HG03354 (cell line): Measurements from ENCODE around the gene RAPGEF5.

Source experiments
- ATAC-seq: cut with Tn5 transposase; IDR thresholded peaks from one replicate; pipeline ENCODE4 v1.9.1; 2021; ENCODE audit warnings: mild to moderate bottlenecking; ENCODE audit not compliant: unreplicated experiment, poor library complexity, severe bottlenecking

Gene RAPGEF5

DNA sequence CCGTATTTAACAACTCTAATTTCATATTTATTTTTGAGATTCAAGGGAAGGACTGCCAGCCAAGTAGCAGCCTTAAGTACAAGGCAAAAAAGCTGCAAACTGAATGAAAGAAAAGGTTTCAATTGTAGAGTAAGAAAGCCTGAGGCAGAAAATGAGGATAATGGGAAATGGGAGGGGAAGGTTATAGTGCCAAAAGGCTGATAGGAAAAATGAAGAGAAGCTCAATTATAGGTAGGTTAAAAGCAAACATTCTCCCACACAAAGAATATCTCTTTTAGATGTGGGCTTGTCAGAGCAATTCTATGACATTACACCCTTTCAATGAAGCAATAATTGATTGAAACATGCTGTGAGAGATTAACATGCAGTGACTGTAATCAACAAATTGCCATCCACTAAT lies 175.3 kb downstream of the RAPGEF5 start:
- no peak for ATAC-seq

DNA sequence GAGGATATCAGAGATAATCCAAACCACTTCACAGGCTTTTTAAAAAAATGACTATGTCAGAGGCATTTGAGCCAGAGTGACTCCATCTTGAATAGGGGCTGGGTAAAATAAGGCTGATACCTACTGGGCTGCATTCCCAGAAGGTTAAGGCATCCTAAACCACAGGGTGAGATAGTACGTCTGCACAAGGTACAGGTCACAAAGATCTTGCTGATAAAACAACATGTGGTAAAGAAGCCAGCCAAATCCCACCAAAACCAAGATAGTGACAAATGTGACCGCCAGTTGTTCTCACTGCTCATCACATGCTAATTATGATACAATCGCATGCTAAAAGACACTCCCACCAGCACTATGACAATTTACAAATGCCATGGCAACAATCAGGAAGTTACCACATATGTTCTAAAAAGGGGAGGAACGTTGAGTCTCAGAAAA lies 177.5 kb downstream of the RAPGEF5 start:
- ATAC-seq: no peak

DNA sequence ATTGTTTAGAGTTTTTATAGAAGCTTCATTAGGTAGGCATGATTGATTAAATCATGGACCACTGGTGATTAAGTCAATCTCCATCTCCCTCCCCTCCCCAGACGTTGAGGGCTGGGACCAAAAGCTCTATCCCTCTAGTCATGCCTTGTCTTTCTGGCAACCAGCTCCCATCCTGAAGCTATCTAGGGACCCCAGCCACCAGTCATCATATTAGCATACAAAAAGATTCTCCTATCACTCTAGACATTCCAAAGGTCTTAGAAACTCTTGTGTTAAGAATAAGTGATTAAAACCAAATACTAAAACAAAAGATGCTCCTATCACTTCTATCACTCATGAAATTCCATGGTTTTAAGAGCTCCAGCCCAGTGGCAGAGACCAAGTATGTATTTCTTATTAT lies 178.2 kb downstream of the RAPGEF5 start:
- ATAC-seq: no peak

DNA sequence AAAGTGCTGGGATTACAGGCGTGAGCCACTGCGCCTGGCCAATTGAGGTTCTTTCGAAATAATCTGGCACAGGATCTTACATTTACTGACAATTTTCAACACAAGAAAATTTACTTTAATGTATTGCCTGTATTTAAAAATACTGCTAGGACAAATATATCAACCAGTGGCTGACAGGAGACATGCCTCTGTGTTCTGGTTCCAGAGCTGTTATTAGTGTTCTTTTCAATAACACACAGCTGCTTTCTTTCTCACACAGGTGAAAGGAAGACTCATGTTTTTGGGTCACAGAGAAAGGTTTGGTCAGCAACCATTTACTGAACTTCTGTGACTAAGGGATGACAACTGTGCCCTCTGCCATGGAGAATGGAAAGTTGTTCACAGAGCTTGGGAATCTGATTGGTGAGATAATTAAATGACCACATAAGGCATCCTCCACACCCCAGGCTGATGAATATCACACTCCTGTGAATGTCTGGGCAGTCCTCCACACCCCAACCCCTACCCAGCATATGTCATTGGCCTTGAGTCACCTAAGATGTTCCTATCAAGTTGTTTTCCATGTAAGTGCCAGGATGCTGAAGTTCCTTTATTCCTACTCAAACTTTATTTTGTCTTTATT lies 180.1 kb downstream of the RAPGEF5 start:
- no peak for ATAC-seq

DNA sequence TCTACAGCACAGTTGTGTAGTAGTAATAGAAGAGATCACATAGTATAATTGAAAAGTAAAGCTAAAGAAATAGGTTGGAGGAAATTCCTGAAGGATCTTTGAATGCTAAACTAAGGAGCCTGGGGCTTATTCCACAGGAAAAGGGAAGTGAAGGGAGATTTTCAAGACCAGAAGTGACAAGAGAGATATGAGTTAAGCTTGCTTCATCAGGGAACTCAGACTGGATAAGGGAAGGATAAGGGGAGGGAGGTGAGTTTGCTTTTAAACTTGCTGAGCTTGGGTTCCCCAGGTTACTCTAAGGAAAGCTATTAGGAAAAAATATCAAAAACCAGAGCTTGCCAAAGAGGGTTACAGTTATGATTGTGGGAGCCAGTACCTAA lies 182.4 kb downstream of the RAPGEF5 start:
- no peak for ATAC-seq

DNA sequence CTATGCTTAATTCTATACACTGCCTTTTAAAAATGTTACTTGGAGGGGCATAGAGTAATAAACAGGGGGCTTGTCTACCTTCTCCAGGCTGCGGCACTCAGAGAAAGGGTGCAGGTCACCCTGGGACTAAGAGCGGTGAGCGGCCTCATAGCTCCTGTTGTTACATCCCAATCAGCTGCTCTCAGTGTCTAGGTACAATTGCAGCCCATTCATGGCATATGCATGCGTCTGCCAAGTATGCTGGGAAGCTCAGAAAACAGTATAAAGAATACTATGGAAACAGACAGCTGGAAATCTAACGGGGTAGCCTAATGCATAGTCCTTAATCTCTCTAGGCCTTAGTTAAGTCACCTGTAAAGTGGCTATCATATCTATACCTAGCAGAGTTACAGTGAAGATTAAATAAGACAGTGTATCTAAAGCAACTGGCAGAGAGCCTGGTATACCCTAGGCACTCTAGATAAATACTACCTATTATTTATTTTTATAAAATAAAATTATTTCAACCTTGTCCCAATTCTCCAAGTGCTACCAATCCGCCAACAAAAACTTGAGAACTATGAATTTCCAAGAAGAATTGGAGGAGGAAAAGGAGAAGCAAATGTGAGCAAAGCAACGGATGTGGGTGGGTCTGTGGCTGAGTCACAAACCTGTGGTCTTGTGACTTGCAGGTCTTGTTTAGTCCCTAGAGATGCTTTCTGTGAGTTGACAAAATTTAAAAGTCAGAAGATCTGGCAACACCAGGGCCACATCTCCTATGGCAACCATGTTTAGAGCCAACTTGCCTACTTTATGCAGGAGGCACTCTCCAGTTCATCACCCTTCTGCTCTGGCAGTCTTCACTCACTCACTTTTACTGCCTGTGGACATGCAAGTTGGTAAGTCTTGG lies 183.0 kb downstream of the RAPGEF5 start:
- peak; percentile 96 for ATAC-seq

DNA sequence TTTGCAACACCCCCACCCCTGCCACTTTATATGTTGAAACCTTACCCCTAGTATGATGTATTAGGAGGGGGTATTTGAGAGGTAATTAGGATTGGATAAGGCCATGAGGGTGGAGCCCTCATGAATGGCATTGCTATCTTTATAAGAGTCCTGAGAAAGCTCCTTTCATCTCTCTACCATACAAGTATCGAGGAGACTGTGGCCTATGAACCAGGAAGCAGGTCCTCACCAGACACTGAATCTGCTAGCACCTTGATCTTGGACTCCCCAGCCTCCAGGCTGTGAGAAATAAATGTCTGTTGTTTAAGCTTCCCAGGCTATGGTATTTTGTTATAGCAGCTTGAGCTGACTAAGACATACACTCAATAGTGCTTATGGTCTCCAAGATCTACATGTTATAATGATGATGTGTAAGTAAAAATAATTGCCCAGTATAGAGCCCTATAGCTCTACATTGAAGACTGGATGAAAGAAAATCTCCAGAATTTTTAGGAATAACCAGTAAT lies 188.8 kb downstream of the RAPGEF5 start:
- ATAC-seq: no peak

DNA sequence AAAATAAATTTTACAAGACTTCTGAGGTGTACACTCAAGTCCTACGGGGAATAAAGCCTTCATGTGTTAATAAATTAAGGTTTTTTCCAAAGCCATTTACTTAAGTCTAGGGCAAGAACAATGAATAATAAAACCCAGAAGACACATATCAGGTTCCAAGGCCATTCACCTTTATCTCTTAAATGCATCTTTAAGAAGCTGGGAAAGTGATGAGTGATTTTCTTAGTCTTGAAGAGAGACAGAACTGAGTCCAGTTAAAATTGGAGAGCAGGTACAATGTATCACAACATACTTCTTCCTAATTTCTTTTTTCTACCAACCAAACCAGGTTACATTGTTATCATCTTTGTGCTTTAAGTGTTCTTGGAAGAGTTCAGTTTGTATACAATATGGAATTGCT lies 189.5 kb downstream of the RAPGEF5 start:
- ATAC-seq: no peak

DNA sequence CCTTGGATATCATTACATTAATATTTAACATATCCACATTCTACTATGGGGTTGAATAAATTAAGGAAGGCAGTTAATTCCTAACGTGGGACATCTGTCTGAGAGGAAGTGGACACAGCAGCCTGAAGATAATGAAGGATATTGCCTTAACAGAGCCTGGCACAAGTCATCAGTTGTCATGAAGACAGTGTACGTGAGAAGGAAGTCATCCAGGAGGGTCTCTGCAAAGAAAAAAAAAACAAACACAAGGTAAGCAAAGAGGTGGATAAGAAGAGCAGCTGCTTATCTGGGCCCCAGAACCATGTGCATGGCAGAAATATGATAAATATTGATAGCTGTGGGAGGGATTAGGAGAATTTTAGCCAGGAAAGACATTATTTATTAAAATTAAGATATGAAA lies 190.0 kb downstream of the RAPGEF5 start:
- no peak for ATAC-seq

DNA sequence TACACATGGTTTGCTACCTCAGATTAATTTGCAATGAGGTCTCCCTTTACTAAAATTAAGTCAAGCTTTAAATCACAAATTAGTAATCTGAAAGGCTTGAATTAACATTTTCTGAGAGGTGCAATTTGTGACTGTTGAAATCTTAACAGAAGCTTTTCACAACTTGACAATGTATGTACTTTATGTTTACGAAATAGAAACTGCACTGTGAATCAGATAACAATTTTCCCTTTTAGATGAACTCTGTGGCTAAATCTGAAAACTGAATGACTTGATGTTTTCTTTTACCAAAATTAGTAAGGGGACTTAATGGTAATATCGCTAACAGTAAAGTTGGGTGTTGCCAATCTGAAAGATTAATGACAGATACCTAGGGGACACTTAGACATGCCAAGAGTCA lies 197.6 kb downstream of the RAPGEF5 start:
- ATAC-seq: no peak

DNA sequence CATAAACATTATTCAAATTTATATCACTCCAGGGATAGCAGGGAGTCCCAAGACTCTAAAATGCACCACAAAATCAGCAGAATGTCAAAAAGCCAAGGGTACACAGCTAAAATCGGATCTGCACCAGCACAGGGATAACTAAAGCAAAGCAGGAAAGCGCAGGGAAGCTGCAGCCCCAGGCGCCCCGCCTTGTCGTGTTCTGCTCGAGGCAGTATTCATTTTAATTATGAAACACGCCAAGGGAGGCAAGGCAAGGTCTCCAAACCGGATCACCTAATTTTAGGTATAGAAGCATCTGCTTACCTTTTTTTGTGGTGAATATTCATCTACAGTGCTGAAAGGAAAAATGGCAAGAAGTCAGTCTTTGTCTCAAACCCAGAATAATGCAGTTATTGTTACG lies 199.4 kb downstream of the RAPGEF5 start:
- no peak for ATAC-seq

DNA sequence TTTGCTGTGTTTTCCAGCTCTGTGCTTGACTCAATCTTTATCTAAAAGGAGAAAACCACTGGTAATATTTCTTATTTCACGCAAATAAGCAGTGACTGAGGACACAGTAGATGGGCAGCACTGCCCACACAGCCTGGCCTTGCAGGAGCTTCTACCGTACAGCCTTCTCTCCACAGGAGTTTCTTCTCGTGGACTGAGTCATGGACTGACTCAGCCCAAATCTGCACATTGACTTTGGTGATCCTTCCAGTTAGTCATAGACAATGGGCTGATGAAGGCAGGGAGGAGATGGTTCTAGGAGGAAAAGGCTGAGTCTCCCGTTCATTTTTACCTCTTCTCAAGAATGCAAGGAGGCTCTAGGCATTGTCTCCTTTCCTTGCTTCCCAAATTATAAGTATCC lies 200.7 kb downstream of the RAPGEF5 start:
- ATAC-seq: no peak

DNA sequence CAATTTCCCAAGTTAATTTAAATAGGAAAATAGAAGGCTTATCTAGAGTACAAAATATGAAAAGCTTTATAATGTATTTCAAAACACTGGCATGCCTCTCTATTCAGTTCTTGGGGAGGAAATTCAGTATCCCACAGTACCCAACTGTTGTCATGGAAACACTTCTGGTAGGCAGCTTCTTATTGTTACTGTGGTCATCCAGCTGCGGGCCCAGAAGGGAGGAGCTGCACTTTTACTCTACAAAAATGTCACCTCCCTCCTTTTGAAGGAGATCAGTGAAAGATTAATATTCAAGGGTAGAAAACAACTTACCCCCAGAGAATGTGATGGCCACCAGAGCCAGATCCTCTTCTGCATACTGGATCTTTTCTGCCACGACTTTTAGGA lies 202.8 kb downstream of the RAPGEF5 start:
- ATAC-seq: peak; percentile 58

DNA sequence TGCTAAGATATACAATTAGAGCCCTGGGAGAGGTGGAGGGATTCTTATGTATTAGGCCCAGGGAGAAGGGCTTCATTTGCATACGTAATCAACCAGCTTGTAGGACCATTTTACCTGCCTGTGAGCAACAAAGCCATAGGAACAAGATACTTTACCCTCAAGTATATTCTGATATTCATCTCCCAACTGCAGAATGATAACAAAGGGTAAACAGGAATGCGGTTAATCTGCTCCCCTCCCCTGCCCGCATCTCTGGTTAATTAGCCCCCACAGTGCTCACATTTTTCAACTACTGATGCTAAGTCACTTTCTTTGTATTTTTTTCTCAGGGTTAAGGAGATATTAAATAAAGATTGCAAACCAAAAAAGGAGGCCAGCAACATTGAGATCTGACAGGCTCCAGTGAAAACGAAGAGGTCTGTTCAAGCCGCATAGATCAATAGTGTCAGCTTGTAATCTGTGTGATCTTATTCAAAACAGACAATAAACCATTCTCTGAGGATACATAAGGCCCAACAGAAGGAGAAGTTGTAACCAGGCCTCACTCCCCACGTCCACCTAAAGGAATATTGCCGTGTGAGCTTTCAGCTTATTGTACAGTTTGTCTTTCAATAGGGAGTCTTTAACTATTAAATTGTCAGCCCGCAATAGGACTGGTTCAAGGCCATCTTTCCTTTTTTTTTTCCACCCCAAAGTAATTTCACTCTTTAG lies 203.4 kb downstream of the RAPGEF5 start:
- ATAC-seq: no peak

DNA sequence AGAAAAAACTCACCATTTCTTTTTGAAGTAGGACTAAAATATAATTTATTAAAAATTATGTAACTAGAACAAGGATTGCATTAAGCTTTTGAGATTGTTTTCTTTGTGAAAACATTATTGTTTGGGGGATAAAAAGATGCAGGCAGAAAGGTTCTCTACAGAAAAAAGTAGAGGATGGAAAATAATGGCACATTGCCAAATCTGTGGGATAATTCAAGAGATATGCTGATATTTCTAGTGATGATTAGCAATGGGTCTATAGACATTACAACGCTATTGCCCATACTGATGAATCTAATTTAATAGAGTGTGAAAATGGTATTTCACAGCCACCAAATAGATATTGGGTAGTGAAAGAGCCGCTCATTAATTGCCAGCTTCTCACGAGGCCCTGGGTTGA lies 204.3 kb downstream of the RAPGEF5 start:
- ATAC-seq: no peak

DNA sequence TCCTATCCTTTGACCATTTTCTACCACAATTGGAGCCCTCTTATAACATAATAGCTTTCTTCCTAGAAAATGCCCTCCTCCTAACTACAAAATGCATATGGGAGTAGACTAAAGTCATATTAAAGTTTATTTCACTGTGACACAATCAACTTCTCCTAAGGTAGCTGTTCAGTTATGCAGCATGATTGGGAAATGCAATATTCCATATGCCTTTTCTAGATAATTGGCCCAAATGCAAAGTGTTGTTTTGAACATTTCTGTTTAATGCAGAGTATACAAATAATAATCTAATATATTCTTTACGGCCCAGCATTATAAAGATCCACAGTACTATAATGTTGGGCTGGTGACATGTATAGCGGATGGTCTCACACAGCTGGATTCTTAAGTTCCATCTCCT lies 205.1 kb downstream of the RAPGEF5 start:
- no peak for ATAC-seq

DNA sequence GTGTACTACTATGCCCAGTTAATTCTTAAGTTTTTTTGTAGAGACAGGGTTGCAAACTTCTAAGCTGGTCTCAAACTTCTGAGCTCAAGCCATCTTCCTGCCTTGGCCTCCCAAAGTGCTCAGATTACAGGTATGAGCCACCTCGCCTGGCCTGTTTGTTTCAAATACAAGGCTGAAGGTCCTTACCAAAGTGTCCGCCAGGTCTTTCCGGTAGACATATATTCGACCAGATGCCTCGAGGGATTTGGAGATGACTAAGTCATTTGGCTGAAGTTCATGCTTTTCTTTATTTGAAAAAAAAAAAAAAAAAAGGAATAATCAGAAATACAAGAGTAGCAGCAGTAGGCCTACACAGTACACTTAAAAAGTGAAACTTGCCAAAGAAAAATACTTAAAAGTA lies 206.7 kb downstream of the RAPGEF5 start:
- no peak for ATAC-seq

DNA sequence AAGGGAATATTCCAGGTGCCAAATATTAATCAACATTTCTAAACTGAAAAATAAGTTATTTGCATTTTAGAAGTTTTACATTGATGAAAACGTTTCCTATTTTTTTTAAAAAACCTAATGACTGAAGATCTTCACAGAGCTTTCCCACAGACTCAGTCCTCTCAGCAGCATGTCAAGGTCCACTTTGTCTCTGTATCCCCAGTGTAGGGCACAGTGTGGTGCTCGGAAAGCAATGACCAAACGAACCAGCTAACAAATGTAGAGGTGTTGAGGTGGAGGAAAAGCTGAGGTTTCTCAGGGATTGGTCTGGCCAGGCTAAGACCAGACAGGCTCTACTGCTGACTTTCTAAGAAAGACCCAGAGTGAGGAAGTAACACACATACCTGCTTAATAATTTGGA lies 209.1 kb downstream of the RAPGEF5 start:
- no peak for ATAC-seq

DNA sequence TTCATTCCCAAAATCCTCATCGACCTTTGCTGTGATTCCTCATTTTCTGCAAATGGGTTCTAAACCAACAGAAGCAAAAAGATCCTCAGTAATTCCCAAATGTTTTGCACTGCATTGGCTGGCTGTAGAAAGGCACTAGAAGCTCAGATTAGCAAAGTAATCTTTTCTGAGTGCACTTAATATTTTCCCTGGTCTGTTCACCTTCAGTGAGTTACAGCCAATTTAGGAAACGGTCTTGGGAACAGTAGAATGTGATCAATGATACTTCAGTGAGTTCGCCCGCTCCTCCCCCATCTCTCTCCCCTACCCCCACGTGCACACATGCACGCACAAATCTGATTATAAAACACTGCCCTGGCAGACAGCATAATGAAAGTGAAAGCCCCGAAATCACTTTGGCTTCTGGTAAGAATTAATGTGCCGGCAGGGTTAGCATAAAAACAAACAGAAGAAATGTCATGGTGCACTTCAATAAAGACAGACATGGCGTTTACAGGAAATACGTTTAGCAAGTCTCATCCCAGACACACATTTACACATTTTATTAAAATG lies 209.9 kb downstream of the RAPGEF5 start:
- no peak for ATAC-seq

DNA sequence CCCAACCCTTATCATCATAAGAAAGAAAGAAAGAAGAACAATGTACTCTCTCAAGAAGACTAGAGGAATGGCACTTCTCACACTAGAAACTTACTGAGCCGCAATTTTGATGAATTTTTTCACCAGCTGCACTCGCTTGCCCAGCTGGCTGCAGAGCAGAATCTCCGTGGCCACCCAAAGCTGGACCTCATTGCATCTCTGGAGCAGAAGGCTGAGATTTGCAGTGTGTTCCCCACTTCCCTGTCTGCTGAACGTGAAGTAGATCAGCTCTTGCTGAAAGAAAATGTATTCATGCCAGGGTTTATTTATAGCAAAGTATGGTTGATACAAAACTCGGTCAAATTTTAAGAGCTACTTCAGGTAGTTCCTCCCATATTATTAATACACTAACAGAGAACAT lies 212.0 kb downstream of the RAPGEF5 start:
- ATAC-seq: no peak
